ENCODE data around the gene COG7.

GRCh38 chr16:23391381-23392222 lies 61.4 kb downstream of the COG7 start:
- TF ChIP-seq, protein P1, sequence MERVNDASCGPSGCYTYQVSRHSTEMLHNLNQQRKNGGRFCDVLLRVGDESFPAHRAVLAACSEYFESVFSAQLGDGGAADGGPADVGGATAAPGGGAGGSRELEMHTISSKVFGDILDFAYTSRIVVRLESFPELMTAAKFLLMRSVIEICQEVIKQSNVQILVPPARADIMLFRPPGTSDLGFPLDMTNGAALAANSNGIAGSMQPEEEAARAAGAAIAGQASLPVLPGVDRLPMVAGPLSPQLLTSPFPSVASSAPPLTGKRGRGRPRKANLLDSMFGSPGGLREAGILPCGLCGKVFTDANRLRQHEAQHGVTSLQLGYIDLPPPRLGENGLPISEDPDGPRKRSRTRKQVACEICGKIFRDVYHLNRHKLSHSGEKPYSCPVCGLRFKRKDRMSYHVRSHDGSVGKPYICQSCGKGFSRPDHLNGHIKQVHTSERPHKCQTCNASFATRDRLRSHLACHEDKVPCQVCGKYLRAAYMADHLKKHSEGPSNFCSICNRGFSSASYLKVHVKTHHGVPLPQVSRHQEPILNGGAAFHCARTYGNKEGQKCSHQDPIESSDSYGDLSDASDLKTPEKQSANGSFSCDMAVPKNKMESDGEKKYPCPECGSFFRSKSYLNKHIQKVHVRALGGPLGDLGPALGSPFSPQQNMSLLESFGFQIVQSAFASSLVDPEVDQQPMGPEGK (tag by site-specific recombination; IDR thresholded peaks at IDR 0.05) = no peak
- no peak for TF ChIP-seq ZNF555 (tag by site-specific recombination; conservative IDR thresholded peaks at IDR 0.05)
- no peak for TF ChIP-seq MEIS1 (CRISPR knock-in tag; IDR thresholded peaks at IDR 0.05; ENCODE audit: borderline replicate concordance)
- TF ChIP-seq CTCF (tag by site-specific recombination; IDR thresholded peaks at IDR 0.05) = no peak
- no peak for TF ChIP-seq ZNF433 (tag by site-specific recombination; IDR thresholded peaks at IDR 0.05; ENCODE audit: low read depth)
- no peak for TF ChIP-seq ZNF639 (tag by site-specific recombination; IDR thresholded peaks at IDR 0.05)
